GM10248 (cell line): ENCODE measurements around the gene PEX10.

Experiments
- CTCF ChIA-PET: fragments of 300-600 bp; sonication (Branson Sonifier 250); formaldehyde crosslinking; extraction: SDS; loops from one replicate; lab custom pipeline; 2021; ENCODE audit warnings: antibody characterized with exemption; lab: Yijun Ruan, JAX
- POLR2A ChIA-PET: fragments of 350-650 bp; sonication (Branson Sonifier 250); formaldehyde crosslinking; extraction: SDS; loops from one replicate; lab custom pipeline; 2020; ENCODE audit warnings: antibody characterized with exemption; lab: Yijun Ruan, JAX
- DNase-seq: peaks from one replicate; pipeline ENCODE4 v3.0.0; 2012; ENCODE audit errors: extremely low spot score
- CTCF ChIP-seq: IDR thresholded peaks from 2 replicates; pipeline ENCODE4 v1.5.1; 2012; ENCODE audit warnings: mild to moderate bottlenecking, low read depth; ENCODE audit errors: extremely low read depth, missing control alignments, control extremely low read depth

The PEX10 gene

GRCh38 chr1:2380816-2381591, 31.4 kb downstream of the PEX10 start:
- no peak for TF ChIP-seq CTCF
- POLR2A ChIA-PET = no interaction called here
- CTCF ChIA-PET = interaction anchor here (0.6 to 9.5 kb wide), 26 partner anchors 8 to 1239 kb away, joined by 3 to 182 read pairs (median 5); partner anchors contain the start of genes FAAP20, MORN1 and RER1
- DNase-seq = no peak

- TF ChIP-seq CTCF = no peak
- CTCF ChIA-PET = interaction anchor here (1.1 to 9.5 kb wide), 5 partner anchors 9 to 239 kb away, joined by 3 to 182 read pairs (median 10); partner anchors contain the start of gene FAAP20
- POLR2A ChIA-PET = no interaction called here
- no peak for DNase-seq
These were observed 32.5 kb downstream of the PEX10 start for GRCh38 chr1:2379733-2380404.

GRCh38 chr1:2378956-2379732, 33.2 kb downstream of the PEX10 start:
- TF ChIP-seq CTCF = no peak
- ChIA-PET POLR2A (no interaction called here), CTCF (interaction anchor here (1.1 to 9.5 kb wide), 2 partner anchors 64 to 180 kb away, joined by 3 to 182 read pairs; partner anchors contain the start of gene FAAP20)
- no peak for DNase-seq

GRCh38 chr1:2378441-2378851, 33.9 kb downstream of the PEX10 start:
- TF ChIP-seq CTCF = no peak
- CTCF ChIA-PET = interaction anchor here (1.1 to 9.5 kb wide), 2 partner anchors 63 to 179 kb away, joined by 3 to 182 read pairs; partner anchors contain the start of gene FAAP20
- POLR2A ChIA-PET = no interaction called here
- no peak for DNase-seq

GRCh38 chr1:2377751-2378440, 34.5 kb downstream of the PEX10 start:
- no peak for DNase-seq
- no peak for TF ChIP-seq CTCF
- ChIA-PET CTCF (interaction anchor here (9.5 kb wide), 1 partner anchor 179 kb away, joined by 182 read pairs; the partner anchor contains the start of gene FAAP20), POLR2A (no interaction called here)
